Adipocyte (in vitro differentiated cells): ENCODE measurements around the gene MEMO1.
"Not testable (repeated sequence)": the region's sequence is repeated elsewhere in the genome, so short reads cannot be mapped to it uniquely, and the experiment has no call there.

Experiments
- DNase-seq: peaks from one replicate; pipeline ENCODE4 v3.0.0-alpha.2; 2015; ENCODE audit warnings: low read depth
- H3K27me3 ChIP-seq: replicated peaks from 2 replicates; pipeline ENCODE4 v1.7.0; 2013; ENCODE audit warnings: mild to moderate bottlenecking, low read length, moderate library complexity; ENCODE audit not compliant: control insufficient read depth, insufficient read depth
- H3K36me3 ChIP-seq: 2 replicates; pipeline ENCODE4 v1.7.0; 2013; ENCODE audit warnings: low read length, mild to moderate bottlenecking, moderate library complexity; ENCODE audit not compliant: control insufficient read depth, insufficient read depth, severe bottlenecking
- H3K4me1 ChIP-seq: 2 replicates; pipeline ENCODE4 v1.7.0; 2013; ENCODE audit warnings: mild to moderate bottlenecking, low read length, moderate library complexity; ENCODE audit not compliant: control insufficient read depth, insufficient read depth
- H3K4me3 ChIP-seq: 2 replicates; pipeline ENCODE4 v1.7.0; 2013; ENCODE audit warnings: mild to moderate bottlenecking, low read length, moderate library complexity
- H3K9ac ChIP-seq: 2 replicates; pipeline ENCODE4 v1.7.0; 2013; ENCODE audit warnings: mild to moderate bottlenecking, low read length, moderate library complexity
- H3K9me3 ChIP-seq: 2 replicates; pipeline ENCODE4 v1.7.0; 2013; ENCODE audit warnings: mild to moderate bottlenecking, low read length, moderate library complexity; ENCODE audit not compliant: control insufficient read depth

The MEMO1 gene

DNA sequence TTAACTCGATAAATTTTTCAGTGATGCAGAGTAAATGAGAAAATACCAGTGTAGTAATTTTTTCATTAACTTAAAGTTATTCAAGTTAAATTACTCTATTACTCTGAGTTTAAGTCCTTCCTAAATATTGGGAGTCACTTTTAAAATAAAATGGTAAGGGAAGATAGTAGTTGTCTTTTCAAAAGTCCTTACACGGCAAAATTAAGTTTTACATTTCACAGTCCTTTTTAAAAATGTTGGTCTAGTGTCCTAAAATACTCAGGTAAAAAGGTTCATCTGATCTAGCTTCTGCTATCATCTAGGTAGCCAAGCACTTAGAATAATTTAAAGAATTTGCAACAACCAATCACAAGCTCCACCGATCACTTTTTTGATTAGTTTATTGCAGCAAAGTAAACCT is 146.9 kb downstream of the MEMO1 start:
- H3K27me3 ChIP-seq: no peaks in the 10 kb centered on the region
- no peaks in the 10 kb centered on the region for H3K4me1 ChIP-seq
- DNase-seq: no peak
- H3K4me3 ChIP-seq: no peak overlapping the region
- no peaks in the 10 kb centered on the region for H3K9me3 ChIP-seq
- H3K36me3 ChIP-seq: peaks cover 12% of the 10 kb centered on the region
- H3K9ac ChIP-seq: no peak overlapping the region

- peaks cover 12% of the 10 kb centered on the region for H3K36me3 ChIP-seq
Measured at GRCh38 chr2:31863015-31863656, 147.7 kb downstream of the MEMO1 start.

GRCh38 chr2:31859959-31860358 is 150.8 kb downstream of the MEMO1 start:
- H3K9me3 ChIP-seq: no peaks in the 10 kb centered on the region
- H3K27me3 ChIP-seq: no peaks in the 10 kb centered on the region
- H3K36me3 ChIP-seq: no peaks in the 10 kb centered on the region
- peak; percentile 10 for DNase-seq
- no peak overlapping the region for H3K9ac ChIP-seq
- H3K4me1 ChIP-seq: no peaks in the 10 kb centered on the region
- no peak overlapping the region for H3K4me3 ChIP-seq

More at GRCh38 chr2:31863015-31863656, 147.7 kb downstream of the MEMO1 start:
- not testable (repeated sequence) for H3K27me3 ChIP-seq, H3K4me3 ChIP-seq, H3K4me1 ChIP-seq, H3K9me3 ChIP-seq, DNase-seq, H3K9ac ChIP-seq

- no peak overlapping the region for H3K4me3 ChIP-seq
- peaks cover 30% of the 10 kb centered on the region for H3K36me3 ChIP-seq
- DNase-seq: no peak
- no peaks in the 10 kb centered on the region for H3K27me3 ChIP-seq
- H3K9me3 ChIP-seq: no peaks in the 10 kb centered on the region
- H3K4me1 ChIP-seq: no peaks in the 10 kb centered on the region
- no peak overlapping the region for H3K9ac ChIP-seq
Measured at GRCh38 chr2:31853521-31853920, 157.3 kb downstream of the MEMO1 start.

DNA sequence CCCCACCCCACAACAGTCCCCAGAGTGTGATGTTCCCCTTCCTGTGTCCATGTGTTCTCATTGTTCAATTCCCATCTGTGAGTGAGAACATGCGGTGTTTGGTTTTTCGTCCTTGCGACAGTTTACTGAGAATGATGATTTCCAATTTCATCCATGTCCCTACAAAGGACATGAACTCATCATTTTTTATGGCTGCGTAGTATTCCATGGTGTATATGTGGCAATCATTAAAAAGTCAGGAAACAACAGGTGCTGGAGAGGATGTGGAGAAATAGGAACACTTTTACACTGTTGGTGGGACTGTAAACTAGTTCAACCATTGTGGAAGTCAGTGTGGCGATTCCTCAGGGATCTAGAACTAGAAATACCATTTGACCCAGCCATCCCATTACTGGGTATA is 168.7 kb downstream of the MEMO1 start:
- H3K4me3 ChIP-seq, H3K27me3 ChIP-seq, DNase-seq, H3K9ac ChIP-seq, H3K4me1 ChIP-seq, H3K9me3 ChIP-seq: not testable (repeated sequence)
- H3K36me3 ChIP-seq: peaks cover 11% of the 10 kb centered on the region

DNA sequence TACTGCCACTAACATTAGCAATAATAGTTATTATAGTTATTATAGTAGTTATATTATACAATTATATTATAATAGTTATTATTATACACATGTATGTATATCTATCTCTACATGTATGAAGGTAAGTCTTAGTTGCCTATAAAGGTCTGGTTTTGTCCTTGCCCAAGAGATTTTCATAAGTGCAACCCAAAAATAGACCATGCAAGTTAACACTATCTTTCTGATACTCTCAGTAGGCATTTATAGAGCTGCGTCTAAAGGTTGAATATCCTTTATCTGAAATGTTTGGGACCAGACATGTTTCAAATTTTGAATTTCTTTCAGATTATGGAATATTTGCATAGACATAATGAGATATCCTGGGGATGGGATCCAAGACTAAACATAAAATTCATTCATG is 175.4 kb downstream of the MEMO1 start:
- Histone ChIP-seq H3K4me1 (no peaks in the 10 kb centered on the region), H3K36me3 (no peaks in the 10 kb centered on the region), H3K4me3 (no peak overlapping the region), H3K27me3 (no peaks in the 10 kb centered on the region), H3K9me3 (no peaks in the 10 kb centered on the region), H3K9ac (no peak overlapping the region)
- DNase-seq: no peak

DNA sequence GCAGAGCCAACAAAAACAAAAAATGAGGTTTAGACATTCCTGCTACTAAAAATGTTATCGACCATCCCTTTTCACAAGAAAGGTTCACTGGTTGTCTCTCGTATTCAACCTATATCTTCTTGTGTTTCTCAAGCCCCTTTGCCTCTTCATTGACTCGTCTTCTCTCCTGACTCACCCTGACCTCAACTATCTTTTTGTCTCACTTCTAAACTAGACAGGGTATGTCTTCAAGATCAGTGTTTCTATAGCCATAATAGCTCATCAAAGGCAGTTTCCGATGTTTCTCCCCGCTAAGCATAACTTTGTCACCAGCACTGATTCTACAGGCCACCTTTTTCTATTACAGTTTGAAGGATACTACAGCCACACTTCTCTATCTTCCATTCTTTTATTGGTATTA is 178.4 kb downstream of the MEMO1 start:
- no peak for DNase-seq
- no peaks in the 10 kb centered on the region for H3K27me3 ChIP-seq
- no peaks in the 10 kb centered on the region for H3K9me3 ChIP-seq
- no peaks in the 10 kb centered on the region for H3K4me1 ChIP-seq
- no peak overlapping the region for H3K4me3 ChIP-seq
- H3K36me3 ChIP-seq: no peaks in the 10 kb centered on the region
- no peak overlapping the region for H3K9ac ChIP-seq

- no peak overlapping the region for H3K4me3 ChIP-seq
- H3K36me3 ChIP-seq: no peaks in the 10 kb centered on the region
- no peaks in the 10 kb centered on the region for H3K9me3 ChIP-seq
- no peaks in the 10 kb centered on the region for H3K4me1 ChIP-seq
- no peaks in the 10 kb centered on the region for H3K27me3 ChIP-seq
- no peak overlapping the region for H3K9ac ChIP-seq
- DNase-seq: no peak
Measured at GRCh38 chr2:31831585-31831984, 179.2 kb downstream of the MEMO1 start.

GRCh38 chr2:31828891-31829290 is 181.9 kb downstream of the MEMO1 start:
- DNase-seq: no peak
- H3K4me3 ChIP-seq: no peak overlapping the region

GRCh38 chr2:31823558-31823957 is 187.2 kb downstream of the MEMO1 start:
- H3K36me3 ChIP-seq: no peaks in the 10 kb centered on the region
- no peaks in the 10 kb centered on the region for H3K27me3 ChIP-seq
- H3K9ac ChIP-seq: no peak overlapping the region
- peaks cover 7% of the 10 kb centered on the region for H3K9me3 ChIP-seq
- H3K4me1 ChIP-seq: no peaks in the 10 kb centered on the region
- DNase-seq: no peak
- no peak overlapping the region for H3K4me3 ChIP-seq

More at GRCh38 chr2:31828891-31829290, 181.9 kb downstream of the MEMO1 start:
- Histone ChIP-seq H3K27me3 (no peaks in the 10 kb centered on the region), H3K4me1 (no peaks in the 10 kb centered on the region), H3K9ac (no peak overlapping the region), H3K36me3 (no peaks in the 10 kb centered on the region), H3K9me3 (no peaks in the 10 kb centered on the region)

- Histone ChIP-seq H3K36me3 (no peaks in the 10 kb centered on the region), H3K9ac (no peak overlapping the region), H3K27me3 (no peaks in the 10 kb centered on the region), H3K4me3 (no peak overlapping the region), H3K9me3 (peaks cover 7% of the 10 kb centered on the region), H3K4me1 (no peaks in the 10 kb centered on the region)
- DNase-seq: no peak
Measured at GRCh38 chr2:31822587-31822986, 188.2 kb downstream of the MEMO1 start.
